Measurements from ENCODE around the gene VPS26B.

VPS26B gene

DNA sequence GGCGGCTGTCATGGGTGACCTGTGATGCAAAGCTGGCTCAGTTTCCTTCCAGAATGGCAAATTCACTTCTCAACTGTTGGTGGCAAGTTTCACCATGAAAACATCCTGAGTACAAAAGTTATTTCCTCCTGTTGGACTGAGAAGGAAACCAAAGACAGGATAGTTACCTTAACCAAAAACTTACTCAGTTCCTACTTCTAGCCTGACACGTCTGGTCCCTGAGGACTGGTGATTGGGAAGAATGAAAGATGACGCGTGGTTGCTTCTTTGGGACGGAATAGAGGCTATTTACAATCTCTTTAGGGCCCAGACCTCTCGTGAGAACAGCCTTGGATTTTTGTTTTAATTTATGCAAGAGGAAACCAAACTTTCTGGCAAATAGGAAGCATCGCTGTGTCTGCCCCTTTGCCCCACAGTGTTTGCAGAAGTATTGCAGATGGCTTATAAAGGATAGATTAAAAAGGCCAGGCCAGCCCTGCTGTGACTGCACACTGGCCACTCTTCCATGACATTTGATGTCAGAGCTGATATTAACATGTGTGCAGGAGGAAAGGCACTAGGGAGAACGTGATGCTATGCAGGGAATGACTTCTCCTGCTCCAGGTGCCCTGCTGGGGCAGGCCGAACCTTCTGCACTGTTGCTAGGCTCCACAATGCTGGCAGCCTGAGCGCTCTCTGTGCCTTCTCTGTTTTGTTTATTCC is 7.6 kb downstream of the VPS26B start:
- TF ChIP-seq, protein P1, sequence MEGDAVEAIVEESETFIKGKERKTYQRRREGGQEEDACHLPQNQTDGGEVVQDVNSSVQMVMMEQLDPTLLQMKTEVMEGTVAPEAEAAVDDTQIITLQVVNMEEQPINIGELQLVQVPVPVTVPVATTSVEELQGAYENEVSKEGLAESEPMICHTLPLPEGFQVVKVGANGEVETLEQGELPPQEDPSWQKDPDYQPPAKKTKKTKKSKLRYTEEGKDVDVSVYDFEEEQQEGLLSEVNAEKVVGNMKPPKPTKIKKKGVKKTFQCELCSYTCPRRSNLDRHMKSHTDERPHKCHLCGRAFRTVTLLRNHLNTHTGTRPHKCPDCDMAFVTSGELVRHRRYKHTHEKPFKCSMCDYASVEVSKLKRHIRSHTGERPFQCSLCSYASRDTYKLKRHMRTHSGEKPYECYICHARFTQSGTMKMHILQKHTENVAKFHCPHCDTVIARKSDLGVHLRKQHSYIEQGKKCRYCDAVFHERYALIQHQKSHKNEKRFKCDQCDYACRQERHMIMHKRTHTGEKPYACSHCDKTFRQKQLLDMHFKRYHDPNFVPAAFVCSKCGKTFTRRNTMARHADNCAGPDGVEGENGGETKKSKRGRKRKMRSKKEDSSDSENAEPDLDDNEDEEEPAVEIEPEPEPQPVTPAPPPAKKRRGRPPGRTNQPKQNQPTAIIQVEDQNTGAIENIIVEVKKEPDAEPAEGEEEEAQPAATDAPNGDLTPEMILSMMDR (IDR thresholded peaks at IDR 0.05; ENCODE audit: insufficient read depth, low read depth, low read length, missing control alignments), result no peak
- no peak for DNase-seq (ENCODE audit: low read depth)

DNA sequence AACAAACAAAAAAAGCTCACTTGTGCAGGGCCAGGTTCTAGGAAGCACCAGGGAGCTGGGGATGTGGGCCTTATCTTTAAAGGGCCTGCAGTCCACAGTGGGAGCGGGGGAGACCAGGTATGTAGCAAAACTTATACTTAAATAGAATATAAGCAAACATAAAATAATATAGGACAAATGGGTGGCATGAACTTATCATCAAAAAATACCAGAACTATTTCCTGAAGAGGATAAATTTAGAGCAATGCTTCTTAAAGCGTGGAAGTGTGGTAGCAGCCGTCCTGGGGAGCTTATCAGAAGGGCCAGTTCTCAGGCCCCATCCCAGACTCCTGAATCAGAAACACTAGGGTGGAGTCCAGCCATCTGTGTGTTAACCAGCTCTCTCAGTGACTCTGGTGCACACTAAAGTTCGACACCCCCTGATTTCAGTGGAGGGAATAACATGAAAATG is 9.3 kb downstream of the VPS26B start:
- no peak overlapping the region for H3K4me3 ChIP-seq (ENCODE audit: low read length)
- DNase-seq (ENCODE audit: low read depth), result no peak
- TF ChIP-seq, protein P1 (IDR thresholded peaks at IDR 0.05; ENCODE audit: insufficient read depth, low read depth, low read length, missing control alignments), result no peak

More for the DNA sequence above, 7.6 kb downstream of the VPS26B start:
- no peak overlapping the region for H3K4me3 ChIP-seq (ENCODE audit: low read length)

DNA sequence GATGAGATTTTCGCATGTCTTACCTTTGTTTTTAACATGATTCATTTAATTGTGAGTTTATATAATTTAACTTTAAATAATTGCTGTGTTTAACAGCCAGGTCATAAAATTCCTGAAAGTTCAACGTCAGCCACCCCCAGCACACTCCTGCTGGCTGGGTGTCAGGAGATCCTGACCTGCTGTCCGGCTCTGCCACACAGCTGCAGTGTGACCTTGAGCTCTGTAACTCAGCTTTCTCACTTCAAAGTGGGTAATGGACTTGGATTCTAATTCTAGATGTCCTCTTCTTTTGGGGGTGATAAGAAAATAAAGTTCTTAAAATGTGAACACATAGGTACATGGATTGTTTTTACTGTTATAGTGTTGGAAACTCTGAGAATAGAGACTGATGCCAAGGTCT is 10.9 kb downstream of the VPS26B start:
- TF ChIP-seq, protein P1 (IDR thresholded peaks at IDR 0.05; ENCODE audit: insufficient read depth, low read depth, low read length, missing control alignments), result no peak
- no peak for DNase-seq (ENCODE audit: low read depth)
- no peak overlapping the region for H3K4me3 ChIP-seq (ENCODE audit: low read length)

DNA sequence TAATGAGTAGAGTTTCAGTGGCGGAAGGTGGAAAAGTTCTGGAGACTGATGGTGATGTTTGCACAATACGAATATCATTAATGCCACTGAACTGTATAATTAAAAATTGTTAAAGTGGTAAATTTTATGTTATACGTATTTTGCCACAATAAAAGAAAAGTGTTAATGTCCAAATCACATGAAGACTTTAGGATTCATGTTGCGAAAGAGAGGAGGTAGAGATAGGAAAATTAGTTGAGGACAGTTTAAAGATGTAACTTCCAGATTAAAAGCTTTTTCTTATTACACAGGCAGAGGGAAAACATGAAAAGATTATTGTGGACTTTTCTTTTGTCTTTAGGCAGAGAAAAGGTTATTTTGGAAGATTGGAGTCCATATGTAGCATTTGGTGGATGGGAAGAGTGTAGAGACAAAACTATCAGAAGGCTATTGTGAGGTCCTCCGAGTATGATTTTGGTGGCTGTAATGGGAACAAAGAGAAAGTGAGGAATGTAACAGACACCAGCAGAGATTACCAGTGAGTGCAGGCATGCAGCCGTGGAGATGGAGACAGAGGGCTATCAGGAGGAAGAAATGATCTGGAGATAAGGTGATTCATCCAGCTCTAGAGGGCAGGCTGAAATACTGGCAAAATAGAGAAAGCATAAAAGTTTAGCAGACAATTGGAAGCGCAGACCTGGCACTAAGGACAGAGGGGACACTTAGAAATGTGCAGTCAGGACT is 12.5 kb downstream of the VPS26B start:
- DNase-seq (ENCODE audit: low read depth), result no peak
- TF ChIP-seq, protein P1 (IDR thresholded peaks at IDR 0.05; ENCODE audit: insufficient read depth, low read depth, low read length, missing control alignments), result no peak
- no peak overlapping the region for H3K4me3 ChIP-seq (ENCODE audit: low read length)

DNA sequence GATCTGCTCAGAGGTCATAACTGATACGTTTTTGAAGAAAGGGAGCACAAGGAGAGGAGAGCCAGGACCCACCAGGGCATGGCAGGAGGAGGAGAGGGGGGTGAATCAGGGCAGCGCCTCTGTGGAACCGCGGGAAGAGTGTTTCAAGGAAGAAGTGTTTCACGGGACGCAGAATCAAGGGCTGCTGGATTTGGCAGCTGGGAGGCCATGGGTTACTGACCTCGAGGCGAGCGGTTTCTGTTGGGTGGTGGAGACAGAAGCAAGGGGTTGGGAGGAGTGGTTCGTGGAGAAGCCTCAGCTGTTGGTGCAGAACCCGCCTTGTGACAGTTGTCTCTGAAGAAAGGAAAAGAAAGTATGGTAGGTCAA is 13.1 kb downstream of the VPS26B start:
- TF ChIP-seq, protein P1 (IDR thresholded peaks at IDR 0.05; ENCODE audit: insufficient read depth, low read depth, low read length, missing control alignments), result no peak
- H3K4me3 ChIP-seq (ENCODE audit: low read length), result no peak overlapping the region
- DNase-seq (ENCODE audit: low read depth), result no peak

DNA sequence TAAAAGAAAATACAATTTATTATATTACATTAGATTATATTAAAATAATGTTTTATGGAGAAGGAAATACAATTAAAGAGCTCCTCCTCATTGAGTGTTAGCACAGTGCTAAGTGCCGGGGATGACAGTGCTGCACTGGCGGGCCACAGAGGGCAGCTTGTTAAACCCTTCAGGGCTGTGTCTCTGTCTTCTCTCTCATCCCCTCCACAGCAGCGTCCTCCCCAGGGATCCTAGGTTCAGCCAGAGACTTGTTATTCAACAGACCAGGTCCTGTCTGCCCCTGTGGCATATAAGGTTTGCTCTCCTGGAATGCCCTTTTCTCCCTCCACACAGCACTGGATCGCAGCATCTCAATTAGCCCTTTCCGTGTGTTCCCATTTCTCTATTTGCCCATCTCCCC is 14.5 kb downstream of the VPS26B start:
- H3K4me3 ChIP-seq (ENCODE audit: low read length), result no peak overlapping the region
- DNase-seq (ENCODE audit: low read depth), result no peak
- TF ChIP-seq, protein P1 (IDR thresholded peaks at IDR 0.05; ENCODE audit: insufficient read depth, low read depth, low read length, missing control alignments), result no peak

Measured in epithelial cell of esophagus (primary cell).